HepG2 (cell line): ENCODE data around the gene CD81. TPM values are rescaled to one million over a fixed set of nuclear protein-coding genes. Genes with fewer than 3 reads are reported as not detected.

Source experiments
- ATAC-seq: fragments of 200-7000 bp; cut with Tn5 transposase; 3 replicates; pipeline ENCODE4 v1.9.1; 2020; ENCODE audit warnings: mild to moderate bottlenecking, moderate library complexity
- BruUV-seq: library from RNA; stranded (reverse); fragments of 400-500 nt; replicated peaks from 2 replicates; lab custom pipeline; 2021; lab: Mats Ljungman, UMichigan
- CTCF ChIA-PET: fragments of 300-600 bp; formaldehyde crosslinking; extraction: SDS; loops from one replicate; lab custom pipeline; 2021; ENCODE audit warnings: low total read pairs, inconsistent platforms, low intra/inter-chr PET ratio; lab: Yijun Ruan, JAX
- POLR2A ChIA-PET: fragments of 350-600 bp; sonication (Branson Sonifier 250); formaldehyde crosslinking; loops from one replicate; lab custom pipeline; 2020; ENCODE audit warnings: antibody characterized with exemption, inconsistent platforms; lab: Yijun Ruan, JAX
- DNase-seq: peaks from one replicate; pipeline ENCODE4 v3.0.0-alpha.2; 2015; ENCODE audit warnings: low spot score
- FAIRE-seq: peaks from 3 replicates; lab custom pipeline; 2011; peaks lifted over from hg19 to GRCh38; lab: Jason Lieb, UNC
- H2AFZ ChIP-seq: one replicate; pipeline ENCODE4 v1.6.1; 2011; ENCODE audit warnings: low read length, inconsistent platforms
- H3K27ac ChIP-seq: fragments of 300-600 bp; 3 replicates; pipeline ENCODE4 v1.8.0; 2011; ENCODE audit warnings: mixed run types, mild to moderate bottlenecking, mixed read lengths, low read length, inconsistent platforms; ENCODE audit not compliant: insufficient read depth; ENCODE audit errors: extremely low read length
- H3K27me3 ChIP-seq, 2 experiments: fragments of 200-600 bp in 1 of 2; 2 replicates in 1 of 2; 3 replicates in 1 of 2; pipeline versions ENCODE4 v1.6.0 to v1.8.0; 2011; ENCODE audit warnings: low read length in 2 of 2, mild to moderate bottlenecking in 2 of 2, moderate library complexity in 2 of 2, inconsistent platforms in 1 of 2; ENCODE audit not compliant: insufficient read depth in 2 of 2, control insufficient read depth in 1 of 2
- H3K36me3 ChIP-seq, 2 experiments: fragments of 200-600 bp in 1 of 2; replicated peaks in 1 of 2; 2 replicates in 1 of 2; 3 replicates in 1 of 2; pipeline versions ENCODE4 v1.5.1 to v1.8.0; 2011; ENCODE audit warnings: low read length in 2 of 2, inconsistent platforms in 1 of 2; ENCODE audit not compliant: insufficient read depth in 2 of 2, control insufficient read depth in 1 of 2
- H3K4me1 ChIP-seq: 2 replicates; pipeline ENCODE4 v1.5.1; 2012; ENCODE audit warnings: low read length, inconsistent platforms; ENCODE audit not compliant: insufficient read depth
- H3K4me2 ChIP-seq: 2 replicates; pipeline ENCODE4 v1.6.0; 2011; ENCODE audit warnings: low read depth, low read length, inconsistent platforms
- H3K4me3 ChIP-seq, 3 experiments: fragments of 200-600 bp in 1 of 3; sonication (generic), shearing (Covaris generic) in 1 of 3; replicated peaks in 1 of 3; 2 replicates each; pipeline ENCODE4 v1.5.1; 2011 to 2016; ENCODE audit warnings: low read length in 3 of 3, inconsistent platforms in 2 of 3, low read depth in 2 of 3, mild to moderate bottlenecking in 2 of 3, control low read depth in 1 of 3, mixed read lengths in 1 of 3; ENCODE audit not compliant: insufficient read depth in 1 of 3
- H3K79me2 ChIP-seq: one replicate; pipeline ENCODE4 v1.6.1; 2011; ENCODE audit warnings: low read length, inconsistent platforms; ENCODE audit not compliant: insufficient read depth
- H3K9ac ChIP-seq: 2 replicates; pipeline ENCODE4 v1.6.0; 2011; ENCODE audit warnings: mild to moderate bottlenecking, low read depth, low read length, inconsistent platforms; ENCODE audit not compliant: insufficient read depth
- H3K9me3 ChIP-seq: 2 replicates; pipeline ENCODE4 v1.5.1; 2012; ENCODE audit warnings: mild to moderate bottlenecking, low read length
- H4K20me1 ChIP-seq: 2 replicates; pipeline ENCODE4 v1.6.0; 2011; ENCODE audit warnings: inconsistent platforms, mild to moderate bottlenecking, low read length, moderate library complexity; ENCODE audit not compliant: insufficient read depth
- ARHGAP35 ChIP-seq: sonication (generic); formaldehyde crosslinking; IDR thresholded peaks from 2 replicates; pipeline ENCODE4 v1.9.0; 2022; ENCODE audit warnings: mild to moderate bottlenecking, inconsistent platforms, moderate library complexity, missing genetic modification reagents, borderline replicate concordance
- GMEB1 ChIP-seq: sonication (generic); formaldehyde crosslinking; IDR thresholded peaks from 2 replicates; pipeline ENCODE4 v1.5.1; 2020; ENCODE audit warnings: missing genetic modification reagents, mild to moderate bottlenecking, borderline replicate concordance
- HMGXB4 ChIP-seq, 2 experiments: sonication (generic) in 1 of 2; formaldehyde crosslinking in 1 of 2; IDR thresholded peaks; 2 replicates each; pipeline versions ENCODE4 v1.4.0 to v1.6.1; 2018 to 2020; ENCODE audit warnings: missing genetic modification reagents in 2 of 2, borderline replicate concordance in 1 of 2, low read depth in 1 of 2, mild to moderate bottlenecking in 1 of 2, missing biosample characterization in 1 of 2
- NCOA2 ChIP-seq: sonication (generic); formaldehyde crosslinking; IDR thresholded peaks from 2 replicates; pipeline ENCODE4 v1.8.0; 2022; ENCODE audit warnings: inconsistent platforms
- PHF20 ChIP-seq: sonication (generic); formaldehyde crosslinking; IDR thresholded peaks from 2 replicates; pipeline ENCODE4 v1.5.0; 2020; ENCODE audit warnings: mild to moderate bottlenecking, missing genetic modification reagents
- PHF5A ChIP-seq: IDR thresholded peaks from one replicate; pipeline ENCODE4 v1.6.1; 2018; ENCODE audit warnings: low read depth, missing genetic modification reagents; ENCODE audit not compliant: unreplicated experiment
- SP1 ChIP-seq, 2 experiments: fragments of 450-650 bp in 1 of 2; sonication (generic) in 1 of 2; formaldehyde crosslinking in 1 of 2; IDR thresholded peaks; 2 replicates each; pipeline versions ENCODE4 v1.4.0 to v1.6.1; 2016 to 2020; ENCODE audit warnings: missing genetic modification reagents in 1 of 2
- ZNF260 ChIP-seq: sonication (generic); formaldehyde crosslinking; IDR thresholded peaks from 2 replicates; pipeline ENCODE4 v1.4.0; 2020; ENCODE audit warnings: missing genetic modification reagents, low read depth, mild to moderate bottlenecking, borderline replicate concordance
- ZNF567 ChIP-seq: sonication (generic); formaldehyde crosslinking; IDR thresholded peaks from 2 replicates; pipeline ENCODE4 v1.8.1; 2023; ENCODE audit warnings: mild to moderate bottlenecking, missing genetic modification reagents, borderline replicate concordance
- ZNF670 ChIP-seq: sonication (generic); formaldehyde crosslinking; IDR thresholded peaks from 2 replicates; pipeline ENCODE4 v1.8.0; 2022; ENCODE audit warnings: mild to moderate bottlenecking, missing genetic modification reagents, borderline replicate concordance
- WGBS: methylation state at CpG from one replicate; pipeline ENCODE4 v1.1.6; 2017; ENCODE audit warnings: low lambda C conversion rate; 5-methylcytosine and 5-hydroxymethylcytosine counted together
- in situ Hi-C: cut with HindIII; loops from 2 replicates; pipeline ENCODE4 v1.10.0; 2017; ENCODE audit warnings: low pct_unique_long_range_greater_than_20kb; ENCODE audit not compliant: extremely low pct_ligation_motif_present
- intact Hi-C: fragments of 100-400 bp; cut with micrococcal nuclease; formaldehyde crosslinking; loops from one replicate; pipeline ENCODE4 v1.10.0; 2022; ENCODE audit not compliant: unreplicated experiment
- polyA plus RNA-seq, 8 experiments: library from polyadenylated mRNA; depleted of rRNA in 3 of 8; stranded (reverse) in 7 of 8; unstranded in 1 of 8; fragments of >200 nt; fragmentation: Illumina TruSeq in 4 of 8; extraction: Trizol in 4 of 8; gene quantifications; 2 replicates each; pipeline versions ENCODE4 v1.2.1 to v1.2.3, GENCODE V29; 2011 to 2016; ENCODE audit warnings: low read depth in 4 of 8, missing spikeins in 1 of 8, mixed read lengths in 1 of 8; ENCODE audit not compliant: insufficient read depth in 1 of 8
- total RNA-seq, 5 experiments: library from RNA; depleted of rRNA; stranded (reverse); fragments of >200 nt; fragmentation: Illumina TruSeq; extraction: Trizol; gene quantifications; 2 replicates each; pipeline ENCODE4 v1.2.3, GENCODE V29; 2016; ENCODE audit warnings: low read depth in 1 of 5
- TF ChIP-seq, protein P1 (sequence below): IDR thresholded peaks from 2 replicates; pipeline ENCODE4 v1.6.1; 2016; ENCODE audit warnings: low read depth, borderline replicate concordance

Gene CD81
- total and polyA plus RNA-seq, 2 of the 13 experiments (the other 11 are each of a cell fraction or from before 2014, with no cell fraction given), result not detected

DNA sequence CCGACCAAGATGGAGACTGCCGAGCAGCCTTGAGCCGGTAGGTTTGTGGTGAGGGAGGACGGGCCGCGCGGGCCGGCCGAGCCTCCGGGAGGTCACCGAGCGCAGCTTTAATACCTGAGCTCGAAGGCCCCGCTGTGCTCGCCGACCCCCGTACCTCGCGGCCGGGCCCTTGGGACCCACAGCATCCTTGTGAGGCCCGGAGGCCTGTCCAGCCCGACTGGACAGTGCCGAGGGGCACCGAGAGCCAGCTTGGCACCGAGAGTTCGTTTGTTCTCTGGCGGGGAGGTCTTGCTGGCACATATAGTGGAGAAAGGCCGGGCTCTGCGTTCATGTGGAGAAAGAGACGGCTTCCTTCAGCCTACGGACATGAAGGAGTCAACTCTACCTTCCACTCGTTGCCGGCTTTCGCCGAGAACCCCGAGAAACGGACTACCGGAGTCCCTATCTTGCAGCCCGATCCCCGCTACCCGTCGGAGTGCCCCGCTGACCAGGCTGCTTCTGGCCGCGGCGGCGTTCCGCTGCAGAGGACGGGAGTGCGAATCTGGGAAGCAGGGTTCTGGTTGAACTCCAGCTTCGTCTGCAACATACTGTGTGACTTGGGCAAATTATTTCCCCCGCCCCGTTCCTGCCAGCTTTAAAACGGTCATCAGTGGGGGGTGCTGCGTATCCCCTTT, 23.8 kb downstream of the CD81 start:
- H3K4me2 ChIP-seq, result peak overlapping the region; percentile 88
- no peak for FAIRE-seq
- CTCF ChIA-PET, result interaction anchor here (1.6 to 3.9 kb wide), 2 partner anchors 19 to 96 kb away, joined by 4 to 55 read pairs; no protein-coding TSS in a partner anchor
- intact Hi-C loops, result loop anchor here (1.0 to 5.0 kb wide), 2 partner anchors 18 to 189 kb away; no protein-coding TSS in a partner anchor
- in situ Hi-C loops, result no loop called here
- no peaks in the 10 kb centered on the region for H3K9me3 ChIP-seq
- peak overlapping the region; percentile 78 for H3K27ac ChIP-seq
- H3K79me2 ChIP-seq, result peaks cover 14% of the 10 kb centered on the region
- 0% methylated on average over 4 of the region's 55 CpGs for WGBS
- peak overlapping the region; percentile 99 for H3K9ac ChIP-seq
- H3K4me3 ChIP-seq, result peak overlapping the region; percentile 80 to 99 (median 96)
- no peaks in the 10 kb centered on the region; a peak in 2 of 5 replicates for H3K27me3 ChIP-seq
- H3K4me1 ChIP-seq, result peaks cover 24% of the 10 kb centered on the region
- TSS peak; percentile 83 for BruUV-seq
- ATAC-seq, result peak; percentile 4
- H3K36me3 ChIP-seq, result peaks cover 6 to 7% of the 10 kb centered on the region in 2 experiments; a peak in 2 of 5 replicates
- no peaks in the 10 kb centered on the region for H4K20me1 ChIP-seq
- no peak for DNase-seq
- POLR2A ChIA-PET, result interaction anchor here (0.6 to 3.4 kb wide), 15 partner anchors 10 to 707 kb away, joined by 3 to 49 read pairs (median 4); partner anchors contain the start of gene KCNQ1OT1
- H2AFZ ChIP-seq, result no peak overlapping the region
- TF ChIP-seq NCOA2 (no peak), ZNF670 (CRISPR knock-in tag) (no peak; the same call in 1 of the 2 replicates), PHF20 (no peak), PHF5A (CRISPR knock-in tag) (no peak), ARHGAP35 (no peak), ZNF567 (CRISPR knock-in tag) (no peak), SP1 (IDR thresholded peaks at IDR 0.05) (no peak), SP1 (CRISPR knock-in tag; IDR thresholded peaks at IDR 0.05) (no peak), HMGXB4 (CRISPR knock-in tag; IDR thresholded peaks at IDR 0.05; ENCODE audit: borderline replicate concordance in 1 of 2, low read depth in 1 of 2) (0 out of 4 replicates have a peak, but pooled peaks of 1 of the 2 experiments have one; percentile 6), ZNF260 (CRISPR knock-in tag) (no peak), GMEB1 (CRISPR knock-in tag) (no peak)
- TF ChIP-seq, protein P1, sequence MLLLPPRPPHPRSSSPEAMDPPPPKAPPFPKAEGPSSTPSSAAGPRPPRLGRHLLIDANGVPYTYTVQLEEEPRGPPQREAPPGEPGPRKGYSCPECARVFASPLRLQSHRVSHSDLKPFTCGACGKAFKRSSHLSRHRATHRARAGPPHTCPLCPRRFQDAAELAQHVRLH (CRISPR knock-in tag), result no peak
